ENCODE measurements around the gene ITK.

ITK gene

GRCh38 chr5:157283434-157283833, 102.8 kb downstream of the ITK start:
- DNase-seq, result no peak

GRCh38 chr5:157284458-157285212, 104.0 kb downstream of the ITK start:
- no peak for DNase-seq

- no peak for DNase-seq
Measured at GRCh38 chr5:157285310-157286035, 104.8 kb downstream of the ITK start.

GRCh38 chr5:157286761-157287211, 106.1 kb downstream of the ITK start:
- no peak for DNase-seq

GRCh38 chr5:157288405-157289163, 107.9 kb downstream of the ITK start:
- DNase-seq, result no peak

- DNase-seq, result no peak
Measured at GRCh38 chr5:157289164-157289819, 108.7 kb downstream of the ITK start.

GRCh38 chr5:157290156-157290980, 109.7 kb downstream of the ITK start:
- no peak for DNase-seq

GRCh38 chr5:157290981-157291711, 110.5 kb downstream of the ITK start:
- no peak for DNase-seq

- no peak for DNase-seq
Measured at GRCh38 chr5:157292599-157292998, 112.0 kb downstream of the ITK start.

- no peak for DNase-seq
Measured at GRCh38 chr5:157294407-157295091, 113.9 kb downstream of the ITK start.

GRCh38 chr5:157295247-157295646, 114.6 kb downstream of the ITK start:
- DNase-seq, result peak; percentile 43

GRCh38 chr5:157300564-157300963, 119.9 kb downstream of the ITK start:
- DNase-seq, result no peak

- DNase-seq, result no peak
Measured at GRCh38 chr5:157301066-157301465, 120.4 kb downstream of the ITK start.

GRCh38 chr5:157303023-157303422, 122.4 kb downstream of the ITK start:
- no peak for DNase-seq

GRCh38 chr5:157303667-157304327, 123.2 kb downstream of the ITK start:
- DNase-seq, result peak; percentile 61
